Embryonic facial prominence (tissue), 1 donor: ENCODE data around the gene AKAP13.
A peak's percentile ranks its signal among the peaks of the same experiment; 100 is the strongest.

Experiments
- DNase-seq: peaks from one replicate; pipeline ENCODE4 v3.0.0-alpha.2; 2016; ENCODE audit errors: extremely low spot score

The AKAP13 gene

DNA sequence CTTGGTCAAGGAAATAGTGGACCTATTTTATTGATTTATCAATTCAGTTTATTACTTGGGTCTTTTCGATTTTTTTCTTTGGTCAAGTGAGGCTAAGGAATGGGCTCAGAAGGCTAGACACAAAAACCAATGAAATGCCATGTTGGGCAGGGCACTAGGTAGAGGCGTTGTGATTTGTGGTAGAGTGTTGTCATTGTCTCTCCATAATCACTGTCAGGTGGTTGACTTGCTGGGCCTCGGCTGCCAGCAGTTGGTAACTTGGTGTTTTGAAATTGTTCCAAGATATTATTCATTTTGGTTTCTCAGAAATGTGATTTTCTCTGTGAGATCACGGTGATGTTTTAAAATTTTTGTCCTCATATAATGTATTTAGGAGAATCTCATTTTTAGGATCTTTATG is 240.7 kb downstream of the AKAP13 start:
- DNase-seq = no peak

DNA sequence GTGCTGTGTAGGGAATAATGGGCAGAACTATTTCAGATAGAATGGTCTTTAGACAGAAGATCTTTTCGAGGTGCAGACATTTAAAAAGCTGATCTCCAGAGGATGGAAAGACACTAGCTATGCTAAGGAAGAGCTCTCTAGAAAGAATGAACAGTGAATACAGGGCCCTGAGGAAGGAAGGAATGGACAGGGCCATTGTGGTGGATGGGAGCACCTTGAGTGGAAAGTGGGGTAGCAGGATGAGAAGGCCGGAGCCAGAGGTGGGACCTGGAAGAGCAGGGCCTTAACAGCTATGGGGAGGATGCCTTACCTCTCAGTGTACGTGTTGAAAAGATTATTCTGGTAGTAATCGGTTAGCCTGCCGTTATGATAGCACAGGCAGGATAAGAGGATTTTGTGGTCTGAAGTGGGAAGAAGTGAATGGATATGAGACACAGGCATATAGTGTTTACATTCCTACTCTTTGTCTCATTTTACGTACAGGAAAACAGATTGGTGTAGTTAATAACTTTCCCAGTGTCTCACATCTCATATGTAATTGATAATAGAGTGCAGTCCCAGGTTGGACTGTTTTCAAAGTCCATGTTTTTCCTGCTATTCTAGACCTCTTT is 241.9 kb downstream of the AKAP13 start:
- DNase-seq = no peak

GRCh38 chr15:85623315-85624049 is 243.1 kb downstream of the AKAP13 start:
- DNase-seq = no peak

DNA sequence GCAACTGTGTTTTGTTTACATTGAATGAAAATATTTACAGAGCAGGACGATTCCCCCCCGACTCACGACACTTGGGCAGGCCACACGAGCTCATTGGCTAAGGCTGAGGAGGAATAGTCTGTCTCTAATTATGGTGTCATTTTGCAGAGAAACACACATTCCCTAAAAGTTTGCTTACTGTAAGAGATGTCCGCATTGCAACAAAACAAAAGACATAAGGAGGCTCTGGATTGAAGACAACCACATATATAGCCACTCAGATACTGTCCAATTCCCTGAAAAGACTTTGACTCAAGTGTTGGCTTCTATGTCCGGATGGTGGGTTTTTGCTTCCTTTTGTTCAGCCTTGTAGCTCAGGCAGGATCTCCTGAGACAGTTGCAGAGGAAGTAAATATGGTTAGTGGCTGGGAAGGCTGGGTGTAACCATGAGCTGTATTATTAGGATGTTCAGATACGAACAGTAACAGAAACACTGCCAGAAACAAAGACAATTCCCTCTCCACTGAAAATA is 243.9 kb downstream of the AKAP13 start:
- DNase-seq = no peak

- no peak for DNase-seq
These were observed 244.9 kb downstream of the AKAP13 start for GRCh38 chr15:85625166-85625830.

GRCh38 chr15:85625856-85626255 is 245.5 kb downstream of the AKAP13 start:
- no peak for DNase-seq

- no peak for DNase-seq
These were observed 247.0 kb downstream of the AKAP13 start for GRCh38 chr15:85627213-85627935.

- DNase-seq = no peak
These were observed 249.9 kb downstream of the AKAP13 start for GRCh38 chr15:85630311-85630710.

- no peak for DNase-seq
These were observed 250.6 kb downstream of the AKAP13 start for GRCh38 chr15:85631018-85631417.

DNA sequence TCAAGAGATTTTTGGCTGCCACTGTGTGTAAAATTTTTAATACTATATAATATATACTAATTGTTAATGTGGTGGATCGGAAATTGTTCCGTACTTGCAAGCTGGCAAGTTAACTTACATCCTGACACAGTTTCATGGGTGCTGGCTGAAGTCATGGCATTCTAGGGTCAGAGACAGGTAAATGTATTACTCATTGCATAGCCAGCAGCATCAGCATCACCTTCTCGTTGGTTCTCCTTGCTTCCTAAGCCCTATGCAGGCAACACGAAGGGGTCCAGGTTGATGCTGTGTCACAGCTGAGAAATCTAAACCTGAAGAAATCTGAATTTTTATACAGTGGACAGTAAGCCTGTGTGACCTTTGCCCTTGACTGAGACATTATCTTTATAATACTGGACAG is 251.6 kb downstream of the AKAP13 start:
- no peak for DNase-seq

DNA sequence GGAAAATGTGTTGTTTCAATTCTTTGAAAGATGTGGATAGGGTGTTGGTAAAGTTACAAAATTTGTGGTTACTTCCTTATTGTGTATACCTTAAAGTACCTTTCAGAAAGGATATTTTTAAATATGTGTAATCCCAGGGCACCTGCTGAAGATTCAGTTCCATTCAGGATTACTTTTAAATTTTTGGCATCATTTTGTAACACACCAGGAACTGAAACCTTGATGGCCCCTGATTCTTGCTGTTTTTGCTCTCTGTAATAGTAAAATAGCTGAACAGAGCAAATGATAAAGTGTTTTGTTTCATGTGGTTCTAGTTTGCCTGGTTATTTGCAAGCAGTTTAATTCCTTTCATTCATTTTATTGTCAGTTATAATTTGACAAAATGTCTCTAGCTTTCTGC is 253.5 kb downstream of the AKAP13 start:
- DNase-seq = no peak

DNA sequence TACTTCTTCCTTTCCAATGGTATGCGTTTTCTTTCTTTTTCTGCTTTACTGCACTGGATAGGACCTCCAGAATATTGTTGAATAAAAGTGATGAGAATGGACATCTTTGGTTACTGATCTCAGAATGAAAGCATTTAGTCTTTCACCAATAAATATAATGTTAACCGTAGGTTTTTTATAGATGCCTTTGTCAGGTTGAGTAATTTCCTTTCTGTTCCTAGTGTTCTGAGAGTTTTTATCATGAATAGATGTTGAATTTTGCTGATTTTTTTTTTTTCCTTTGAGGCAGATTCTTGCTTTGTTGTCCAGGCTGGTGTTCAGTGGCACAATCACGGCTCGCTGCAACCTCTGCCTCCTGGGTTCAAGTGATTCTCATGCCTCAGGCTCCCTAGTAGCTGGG is 255.9 kb downstream of the AKAP13 start:
- no peak for DNase-seq

DNA sequence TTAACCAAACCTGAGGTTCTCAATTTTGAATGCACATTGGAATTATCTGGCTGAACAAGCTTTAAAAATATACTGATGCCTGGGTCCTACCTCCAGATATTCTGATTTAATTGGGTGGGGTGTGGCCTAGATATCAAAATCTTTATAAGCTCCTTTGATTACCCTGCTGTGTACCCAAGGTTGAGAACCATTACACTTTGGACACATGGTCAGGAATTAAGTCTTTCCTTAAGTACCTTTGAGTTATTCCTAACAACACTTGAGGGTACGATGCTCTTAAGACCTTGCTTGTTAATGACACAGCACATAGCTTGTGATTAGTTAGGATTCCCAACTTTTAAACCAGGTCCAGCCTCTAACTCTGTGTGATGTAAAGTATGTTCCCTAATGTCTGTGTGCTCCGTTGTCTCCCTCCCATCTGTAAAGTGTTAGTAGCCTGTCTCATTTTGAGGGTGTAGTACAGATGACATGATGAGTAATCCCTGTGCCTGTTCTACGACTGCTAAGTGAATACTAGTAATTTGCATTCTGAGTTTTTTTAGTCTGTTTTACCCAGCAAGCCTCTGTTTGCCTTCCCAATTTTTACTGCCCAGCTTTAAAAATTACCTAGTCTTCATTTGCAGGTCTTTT is 259.5 kb downstream of the AKAP13 start:
- DNase-seq = no peak

DNA sequence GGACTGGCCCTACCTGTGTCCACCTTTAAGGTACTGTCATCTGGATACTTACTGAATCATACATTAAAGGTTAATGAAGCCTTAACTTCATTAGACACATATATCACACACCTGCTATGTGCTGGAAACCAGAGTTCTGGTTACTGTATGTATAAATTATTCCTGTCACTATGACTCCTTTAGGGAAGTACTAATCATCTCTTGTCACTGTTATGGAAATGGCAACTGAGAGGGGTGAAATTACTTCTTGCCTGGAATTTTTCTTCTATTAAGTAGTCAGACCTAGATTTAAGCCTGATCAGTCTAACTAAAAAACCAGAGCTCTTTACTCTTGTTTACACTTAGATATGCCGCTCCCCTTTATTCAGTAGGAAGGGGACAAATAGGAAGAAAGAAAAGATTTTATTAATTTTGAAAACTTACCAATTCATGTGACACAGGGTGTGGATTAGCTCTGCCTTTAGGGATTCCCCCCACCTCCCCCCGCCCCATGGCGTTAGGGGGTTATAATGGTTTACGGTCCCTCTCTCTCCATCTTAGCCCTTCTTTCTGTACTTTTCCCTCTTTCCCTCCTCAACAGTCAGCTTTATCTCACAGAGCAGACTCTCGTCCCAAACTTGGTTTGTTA is 261.8 kb downstream of the AKAP13 start:
- DNase-seq = no peak

- peak; percentile 48 for DNase-seq
These were observed 262.3 kb downstream of the AKAP13 start for GRCh38 chr15:85642693-85643066.

DNA sequence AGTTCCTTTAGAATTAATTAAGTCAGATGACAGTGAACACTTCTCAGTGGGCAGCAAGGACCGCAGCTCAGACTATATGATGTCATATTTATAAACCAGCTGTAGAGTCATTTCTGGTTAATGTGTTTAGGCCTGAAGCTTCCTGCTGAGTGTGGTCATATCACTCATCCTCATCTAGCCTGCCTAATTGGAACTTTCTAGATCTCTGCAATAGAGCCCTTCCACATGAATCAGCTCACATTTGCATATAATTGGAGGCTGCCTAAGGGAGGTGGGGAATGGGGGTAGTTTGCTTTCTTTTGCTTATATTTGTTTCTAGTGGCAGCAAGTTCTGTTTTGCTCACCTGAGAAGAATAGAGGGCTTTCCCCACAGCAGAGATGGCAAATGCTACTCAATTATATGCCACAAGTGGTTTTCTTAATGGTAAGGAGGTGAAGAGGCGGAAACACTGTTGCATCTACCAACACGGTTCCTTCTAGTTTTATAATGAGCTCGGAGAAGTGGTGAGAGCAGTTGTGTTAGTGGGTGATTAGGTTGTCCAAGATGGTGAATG is 266.2 kb downstream of the AKAP13 start:
- no peak for DNase-seq

DNA sequence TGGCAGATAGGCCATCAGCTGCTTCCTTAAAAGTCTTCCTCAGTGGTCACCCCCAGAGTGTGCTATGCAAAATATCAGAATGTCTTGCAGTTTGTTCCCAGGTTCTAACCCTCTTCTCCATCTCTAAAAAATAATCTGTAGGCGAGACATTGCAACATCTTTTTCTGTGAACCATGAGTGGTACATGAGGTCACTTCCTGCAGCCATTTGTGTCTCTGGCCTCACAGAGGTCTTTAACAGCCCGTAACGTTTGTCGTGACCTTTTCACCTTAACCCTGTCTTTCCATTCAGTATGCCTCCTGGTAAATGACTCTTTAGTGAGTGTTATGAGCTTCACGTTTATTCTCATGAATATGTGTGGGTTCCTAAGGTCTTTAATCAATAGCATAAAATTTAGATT is 269.0 kb downstream of the AKAP13 start:
- no peak for DNase-seq

GRCh38 chr15:85651548-85651947 is 271.1 kb downstream of the AKAP13 start:
- no peak for DNase-seq

GRCh38 chr15:85652457-85652856 is 272.1 kb downstream of the AKAP13 start:
- DNase-seq = no peak

- DNase-seq = no peak
These were observed 276.7 kb downstream of the AKAP13 start for GRCh38 chr15:85657132-85657531.

GRCh38 chr15:85658816-85659215 is 278.4 kb downstream of the AKAP13 start:
- DNase-seq = no peak
